ENCODE results near the gene PAK3. TPM values are rescaled to one million over a fixed set of nuclear protein-coding genes. Genes with fewer than 3 reads are reported as not detected.

Gene PAK3
- total and polyA plus RNA-seq, 2 experiments from 2014 or later = 3.3 to 4.7 TPM

- Histone ChIP-seq H3K4me1 (ENCODE audit: low read depth) (peaks cover 7% of the 10 kb centered on the region), H3K27ac (no peak overlapping the region), H3K4me3 (no peak overlapping the region), H3K27me3 (no peaks in the 10 kb centered on the region), H3K36me3 (no peaks in the 10 kb centered on the region), H3K9me3 (ENCODE audit: low read depth) (no peaks in the 10 kb centered on the region)
- DNase-seq (ENCODE audit: low read depth in 1 of 2, low spot score in 1 of 2) = peak in 1 of 2 donors; percentile 13
- TF ChIP-seq CTCF (IDR thresholded peaks at IDR 0.05; ENCODE audit: low read depth, low read length) = no peak
These were observed 12.9 kb upstream of the PAK3 start for GRCh38 chrX:111083081-111083480.

GRCh38 chrX:111086591-111087006 lies 9.4 kb upstream of the PAK3 start:
- Histone ChIP-seq H3K27ac (peak overlapping the region; percentile 50), H3K9me3 (ENCODE audit: low read depth) (no peaks in the 10 kb centered on the region), H3K4me1 (ENCODE audit: low read depth) (peaks cover 7% of the 10 kb centered on the region), H3K36me3 (no peaks in the 10 kb centered on the region), H3K4me3 (no peak overlapping the region), H3K27me3 (no peaks in the 10 kb centered on the region)
- TF ChIP-seq CTCF (IDR thresholded peaks at IDR 0.05; ENCODE audit: low read depth, low read length) = no peak
- peak in 1 of 2 donors; percentile 52 for DNase-seq (ENCODE audit: low read depth in 1 of 2, low spot score in 1 of 2)

GRCh38 chrX:111088628-111089027 lies 7.4 kb upstream of the PAK3 start:
- no peak for TF ChIP-seq CTCF (IDR thresholded peaks at IDR 0.05; ENCODE audit: low read depth, low read length)
- Histone ChIP-seq H3K36me3 (no peaks in the 10 kb centered on the region), H3K9me3 (ENCODE audit: low read depth) (no peaks in the 10 kb centered on the region), H3K4me1 (ENCODE audit: low read depth) (peaks cover 7% of the 10 kb centered on the region), H3K27ac (no peak overlapping the region), H3K27me3 (peaks cover under 1% of the 10 kb centered on the region), H3K4me3 (no peak overlapping the region)
- peak in 1 of 2 donors; percentile 28 for DNase-seq (ENCODE audit: low read depth in 1 of 2, low spot score in 1 of 2)

- Histone ChIP-seq H3K36me3 (no peaks in the 10 kb centered on the region), H3K9me3 (ENCODE audit: low read depth) (no peaks in the 10 kb centered on the region)
- no peak for DNase-seq (ENCODE audit: low read depth in 1 of 2, low spot score in 1 of 2)
These were observed 5.5 kb upstream of the PAK3 start for GRCh38 chrX:111090458-111090857.

GRCh38 chrX:111098874-111099273 lies 2.9 kb downstream of the PAK3 start:
- Histone ChIP-seq H3K27me3 (peaks cover 20% of the 10 kb centered on the region), H3K9me3 (ENCODE audit: low read depth) (no peaks in the 10 kb centered on the region), H3K27ac (no peak overlapping the region), H3K4me1 (ENCODE audit: low read depth) (no peaks in the 10 kb centered on the region), H3K36me3 (no peaks in the 10 kb centered on the region), H3K4me3 (no peak overlapping the region)
- peak; percentile 59 for TF ChIP-seq CTCF (IDR thresholded peaks at IDR 0.05; ENCODE audit: low read depth, low read length)
- DNase-seq (ENCODE audit: low read depth in 1 of 2, low spot score in 1 of 2) = peak; percentile 25 to 75

More at GRCh38 chrX:111090458-111090857, 5.5 kb upstream of the PAK3 start:
- peaks cover 17% of the 10 kb centered on the region for H3K27me3 ChIP-seq
- H3K4me1 ChIP-seq (ENCODE audit: low read depth) = peaks cover 7% of the 10 kb centered on the region
- TF ChIP-seq CTCF (IDR thresholded peaks at IDR 0.05; ENCODE audit: low read depth, low read length) = no peak
- no peak overlapping the region for H3K4me3 ChIP-seq
- H3K27ac ChIP-seq = no peak overlapping the region

- Histone ChIP-seq H3K36me3 (no peaks in the 10 kb centered on the region), H3K4me1 (ENCODE audit: low read depth) (no peaks in the 10 kb centered on the region), H3K27me3 (peaks cover 8% of the 10 kb centered on the region), H3K9me3 (ENCODE audit: low read depth) (no peaks in the 10 kb centered on the region), H3K27ac (no peak overlapping the region), H3K4me3 (no peak overlapping the region)
- DNase-seq (ENCODE audit: low read depth in 1 of 2, low spot score in 1 of 2) = peak; percentile 46 to 77
- TF ChIP-seq CTCF (IDR thresholded peaks at IDR 0.05; ENCODE audit: low read depth, low read length) = peak; percentile 41
These were observed 4.2 kb downstream of the PAK3 start for GRCh38 chrX:111100191-111100590.

Measured in cardiac muscle cell (in vitro differentiated cells and primary cell).